Neutrophil (primary cell): ENCODE data around the gene GET3.
A peak's percentile ranks its signal among the peaks of the same experiment; 100 is the strongest.

Experiments used
- H3K27ac ChIP-seq: fragments of 200-600 bp; sonication (generic); 2 replicates; pipeline ENCODE4 v1.5.1; 2016; ENCODE audit warnings: mild to moderate bottlenecking, moderate library complexity
- H3K27me3 ChIP-seq: fragments of 200-600 bp; sonication (generic); 2 replicates; pipeline ENCODE4 v1.6.0; 2016; ENCODE audit warnings: mild to moderate bottlenecking
- H3K36me3 ChIP-seq: fragments of 200-600 bp; sonication (generic); 2 replicates; pipeline ENCODE4 v1.5.1; 2017
- H3K4me1 ChIP-seq, 2 experiments: fragments of 200-600 bp in 1 of 2; sonication (generic) in 1 of 2; 1 replicate in 1 of 2; 2 replicates in 1 of 2; pipeline versions ENCODE4 v1.5.1 to v1.6.1; 2013 to 2016; ENCODE audit warnings: low read depth in 1 of 2, low read length in 1 of 2, mild to moderate bottlenecking in 1 of 2, moderate library complexity in 1 of 2; ENCODE audit not compliant: control insufficient read depth in 1 of 2, insufficient read depth in 1 of 2
- H3K4me3 ChIP-seq, 2 experiments: fragments of 200-600 bp in 1 of 2; sonication (generic) in 1 of 2; 1 replicate in 1 of 2; 2 replicates in 1 of 2; pipeline ENCODE4 v1.5.1; 2013 to 2016; ENCODE audit warnings: low read depth in 1 of 2, low read length in 1 of 2, mild to moderate bottlenecking in 1 of 2, moderate library complexity in 1 of 2
- H3K9me3 ChIP-seq: fragments of 200-600 bp; sonication (generic); 2 replicates; pipeline ENCODE4 v1.5.1; 2016
- CTCF ChIP-seq: fragments of 200-600 bp; sonication (generic); IDR thresholded peaks from 2 replicates; pipeline ENCODE4 v1.5.1; 2016; ENCODE audit warnings: antibody characterized with exemption

Gene GET3

GRCh38 chr19:12759686-12760085 lies 22.4 kb downstream of the GET3 start:
- H3K4me1 ChIP-seq, result peaks cover 3 to 8% of the 10 kb centered on the region in 2 experiments
- peaks cover 34% of the 10 kb centered on the region for H3K27me3 ChIP-seq
- no peak for TF ChIP-seq CTCF
- no peak overlapping the region for H3K4me3 ChIP-seq
- H3K9me3 ChIP-seq, result no peaks in the 10 kb centered on the region
- H3K36me3 ChIP-seq, result no peaks in the 10 kb centered on the region
- H3K27ac ChIP-seq, result no peak overlapping the region

GRCh38 chr19:12763100-12763499 lies 25.8 kb downstream of the GET3 start:
- Histone ChIP-seq H3K9me3 (no peaks in the 10 kb centered on the region), H3K36me3 (no peaks in the 10 kb centered on the region), H3K4me3 (no peak overlapping the region), H3K27me3 (peaks cover 2% of the 10 kb centered on the region), H3K27ac (no peak overlapping the region), H3K4me1 (no peaks in the 10 kb centered on the region)
- TF ChIP-seq CTCF, result no peak

DNA sequence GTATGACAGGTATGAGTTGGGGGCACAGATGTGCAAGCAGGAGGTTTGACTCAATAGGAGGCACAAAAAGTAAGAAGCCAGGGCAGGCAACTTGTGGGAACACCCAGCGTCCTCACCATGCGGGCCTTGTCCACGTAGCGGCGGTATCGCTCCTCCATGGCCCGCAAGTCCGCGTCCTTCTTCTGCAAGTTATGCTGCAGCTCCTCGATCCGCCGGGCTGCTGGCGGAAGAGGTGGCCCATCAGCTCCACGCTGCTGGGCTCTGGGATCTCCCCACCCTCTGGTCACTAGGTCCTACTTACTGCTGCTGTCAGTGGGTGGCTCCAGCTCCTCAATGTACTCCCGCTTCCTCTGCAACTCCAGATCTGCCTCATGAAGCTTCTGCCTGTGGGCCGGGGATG lies 27.4 kb downstream of the GET3 start:
- Histone ChIP-seq H3K4me1 (peaks cover 0 to under 1% of the 10 kb centered on the region in 2 experiments), H3K4me3 (no peak overlapping the region), H3K27me3 (no peaks in the 10 kb centered on the region), H3K27ac (no peak overlapping the region), H3K9me3 (no peaks in the 10 kb centered on the region), H3K36me3 (no peaks in the 10 kb centered on the region)
- TF ChIP-seq CTCF, result no peak

GRCh38 chr19:12766051-12766521 lies 28.8 kb downstream of the GET3 start:
- H3K4me3 ChIP-seq, result no peak overlapping the region

DNA sequence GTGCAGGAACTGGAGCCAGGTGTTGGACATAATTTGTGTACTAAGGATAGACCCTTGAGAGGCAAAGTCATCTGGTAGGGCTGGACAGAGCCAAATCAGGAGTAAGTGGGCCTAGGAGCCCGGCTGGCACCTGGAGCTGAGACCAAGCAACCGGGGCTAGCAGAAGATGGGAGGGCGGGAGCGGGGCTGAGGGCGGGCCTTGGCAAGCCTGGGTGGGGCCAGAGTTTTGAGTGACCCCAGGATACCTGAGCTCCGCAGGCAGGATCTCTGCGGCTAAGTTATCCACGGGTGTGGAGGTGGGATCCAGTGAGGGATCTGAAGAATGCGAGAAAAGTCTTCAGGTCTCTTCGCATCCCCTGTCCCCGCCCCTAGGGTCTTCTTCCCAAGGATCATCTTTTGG lies 29.9 kb downstream of the GET3 start:
- H3K4me3 ChIP-seq, result no peak overlapping the region
- peaks cover 0 to 7% of the 10 kb centered on the region in 2 experiments for H3K4me1 ChIP-seq
- no peak for TF ChIP-seq CTCF
- no peak overlapping the region for H3K27ac ChIP-seq
- H3K9me3 ChIP-seq, result no peaks in the 10 kb centered on the region
- H3K27me3 ChIP-seq, result no peaks in the 10 kb centered on the region
- H3K36me3 ChIP-seq, result no peaks in the 10 kb centered on the region

More at GRCh38 chr19:12766051-12766521, 28.8 kb downstream of the GET3 start:
- H3K4me1 ChIP-seq, result peaks cover 0 to 7% of the 10 kb centered on the region in 2 experiments
- no peaks in the 10 kb centered on the region for H3K36me3 ChIP-seq
- H3K27me3 ChIP-seq, result no peaks in the 10 kb centered on the region
- no peaks in the 10 kb centered on the region for H3K9me3 ChIP-seq
- peak overlapping the region; percentile 20 for H3K27ac ChIP-seq
- peak; percentile 68 for TF ChIP-seq CTCF

DNA sequence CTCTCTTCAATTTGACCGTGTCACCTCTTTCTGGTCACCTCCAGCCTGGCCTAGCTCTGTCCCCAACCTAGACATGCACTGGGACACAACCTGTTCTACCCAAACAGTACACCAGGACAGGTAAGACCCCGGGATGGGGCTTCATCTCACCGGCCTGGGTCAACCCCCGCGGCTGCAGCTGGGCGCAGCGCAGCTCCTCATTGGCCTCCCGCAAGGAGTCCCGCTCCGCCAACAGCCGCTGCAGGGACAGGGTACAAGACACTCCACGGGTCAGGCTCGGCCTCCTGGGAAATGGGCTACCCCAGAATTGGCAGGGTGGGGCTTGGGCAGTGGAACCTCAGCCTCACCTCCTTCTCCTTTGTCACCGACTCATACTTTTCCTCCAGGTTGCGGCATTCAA lies 30.4 kb downstream of the GET3 start:
- Histone ChIP-seq H3K9me3 (no peaks in the 10 kb centered on the region), H3K36me3 (no peaks in the 10 kb centered on the region), H3K4me1 (peaks cover 0 to 7% of the 10 kb centered on the region in 2 experiments), H3K27ac (no peak overlapping the region), H3K4me3 (no peak overlapping the region), H3K27me3 (no peaks in the 10 kb centered on the region)
- no peak for TF ChIP-seq CTCF
